GM11168 (cell line): ENCODE measurements around the gene RHBDD1.

Experiments
- in situ Hi-C: fragments of 300-500 bp; cut with MboI; formaldehyde crosslinking; loops from one replicate; pipeline ENCODE4 v1.12.0; 2022; ENCODE audit warnings: low sequenced_read_pairs; ENCODE audit not compliant: unreplicated experiment

The RHBDD1 gene

DNA sequence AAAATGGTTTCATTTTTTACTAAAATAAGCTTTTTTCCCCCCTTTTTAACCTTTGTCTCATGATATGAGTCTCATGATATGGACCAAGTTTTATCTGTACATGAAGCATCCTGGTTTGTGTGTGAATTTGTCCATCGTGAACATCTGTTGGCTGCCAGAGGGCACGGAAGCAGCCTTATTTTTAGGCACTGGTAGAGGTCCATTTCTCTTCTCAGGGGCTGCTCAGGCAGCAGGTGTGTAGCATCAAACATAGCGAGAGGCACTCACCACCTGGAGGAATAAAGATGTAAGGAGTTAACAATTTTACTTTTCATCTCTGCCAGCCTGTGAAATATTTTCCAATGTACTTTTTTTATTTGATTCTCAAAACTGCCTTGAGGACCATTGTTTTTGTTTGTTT, 134.5 kb downstream of the RHBDD1 start:
- in situ Hi-C loops, result loop anchor here (10.0 kb wide), 1 partner anchor 136 kb away; the partner anchor contains the start of gene RHBDD1

GRCh38 chr2:226971084-226971483, 135.2 kb downstream of the RHBDD1 start:
- in situ Hi-C loops, result loop anchor here (10.0 kb wide), 1 partner anchor 136 kb away; the partner anchor contains the start of gene RHBDD1

GRCh38 chr2:226971770-226972169, 135.9 kb downstream of the RHBDD1 start:
- in situ Hi-C loops, result loop anchor here (10.0 kb wide), 1 partner anchor 137 kb away; the partner anchor contains the start of gene RHBDD1

DNA sequence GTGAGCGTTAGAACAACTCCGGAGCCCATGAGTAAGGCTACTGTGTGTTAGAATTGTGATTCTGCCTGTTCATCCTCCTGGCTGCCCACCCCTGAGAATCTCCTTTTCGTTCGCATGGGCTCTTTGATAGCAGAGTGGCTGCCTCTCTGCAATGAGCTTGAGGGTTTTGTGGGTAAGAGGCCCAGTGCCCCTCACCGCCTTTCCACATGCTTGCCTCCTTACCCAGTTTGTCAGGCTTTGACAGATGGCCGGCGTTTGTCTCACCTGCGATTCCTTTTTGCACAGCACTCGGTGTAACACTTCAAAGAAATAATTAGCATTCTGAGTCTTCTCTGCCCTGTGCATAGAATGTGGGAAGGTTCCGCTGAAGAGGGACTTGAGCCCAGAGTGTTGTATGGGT, 138.0 kb downstream of the RHBDD1 start:
- in situ Hi-C loops, result loop anchor here (10.0 kb wide), 1 partner anchor 139 kb away; the partner anchor contains the start of gene RHBDD1

- in situ Hi-C loops, result loop anchor here (10.0 to 25.0 kb wide), 2 partner anchors 143 to 740 kb away; partner anchors contain the start of gene RHBDD1
Observed at GRCh38 chr2:226977775-226978190, 141.9 kb downstream of the RHBDD1 start.

DNA sequence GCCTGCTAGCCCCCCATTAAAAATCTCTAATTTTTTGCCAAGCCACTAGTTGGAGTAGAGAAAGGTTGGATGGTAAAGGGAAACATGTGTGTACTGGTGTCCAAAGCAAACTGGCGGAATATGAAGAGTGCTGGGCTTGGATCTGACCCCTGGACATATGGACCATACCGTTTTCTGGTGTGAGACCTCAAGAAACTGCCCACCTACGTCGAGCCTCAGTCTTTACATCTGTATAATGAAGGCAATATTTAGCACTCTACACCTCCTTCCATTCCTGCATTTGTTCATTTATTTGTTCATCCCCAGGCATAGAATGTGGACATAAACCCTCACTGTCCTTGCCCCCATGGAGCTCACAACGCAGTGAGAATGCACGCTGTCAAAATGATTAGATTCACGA, 142.4 kb downstream of the RHBDD1 start:
- in situ Hi-C loops, result loop anchor here (10.0 to 25.0 kb wide), 2 partner anchors 143 to 741 kb away; partner anchors contain the start of gene RHBDD1

GRCh38 chr2:226979004-226979403, 143.2 kb downstream of the RHBDD1 start:
- in situ Hi-C loops, result loop anchor here (10.0 to 25.0 kb wide), 2 partner anchors 144 to 742 kb away; partner anchors contain the start of gene RHBDD1

GRCh38 chr2:226981791-226982326, 146.0 kb downstream of the RHBDD1 start:
- in situ Hi-C loops, result loop anchor here (10.0 to 25.0 kb wide), 2 partner anchors 167 to 745 kb away; no protein-coding TSS in a partner anchor

DNA sequence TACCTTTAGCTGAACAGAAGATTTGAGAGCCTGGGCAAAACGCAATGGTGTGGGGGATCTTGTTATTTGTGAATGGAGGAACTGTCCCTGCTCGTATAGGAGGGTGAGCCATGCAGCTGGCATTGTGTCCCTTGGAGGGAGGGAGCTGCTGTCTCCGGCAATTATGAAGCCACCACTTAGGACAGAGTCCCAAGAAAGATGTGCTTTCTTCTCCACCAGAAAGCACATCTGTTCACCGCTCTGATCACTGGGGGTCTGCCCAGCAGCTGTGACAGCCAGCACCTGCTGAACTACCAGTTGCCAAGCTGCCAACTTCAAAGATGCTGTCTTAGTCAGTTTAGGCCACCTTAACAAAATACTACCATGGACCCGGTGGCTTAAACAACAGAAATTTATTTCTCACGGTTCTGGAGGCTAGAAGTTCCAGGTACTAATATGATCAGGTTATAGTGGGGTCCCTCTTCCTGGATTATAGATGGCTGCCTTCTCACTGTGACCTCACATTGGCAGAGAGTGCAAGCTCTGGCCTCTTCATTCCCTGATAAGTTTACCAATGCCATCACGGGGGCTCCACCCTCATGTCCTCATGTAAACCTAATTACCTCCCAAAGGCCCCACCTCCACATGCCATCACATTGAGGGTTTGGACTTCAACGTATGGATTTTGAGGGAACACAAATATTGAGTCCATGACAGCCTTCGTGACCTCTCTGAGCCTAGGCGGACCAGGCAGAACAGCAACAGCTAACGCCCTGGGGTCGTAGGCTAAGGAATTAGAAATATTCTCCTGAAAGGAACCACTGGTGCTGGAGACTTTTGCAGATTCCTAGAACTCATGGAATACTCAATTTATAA, 148.3 kb downstream of the RHBDD1 start:
- in situ Hi-C loops, result loop anchor here (10.0 to 25.0 kb wide), 2 partner anchors 169 to 747 kb away; no protein-coding TSS in a partner anchor

- in situ Hi-C loops, result loop anchor here (10.0 to 25.0 kb wide), 2 partner anchors 170 to 748 kb away; no protein-coding TSS in a partner anchor
Observed at GRCh38 chr2:226984750-226985582, 149.1 kb downstream of the RHBDD1 start.

DNA sequence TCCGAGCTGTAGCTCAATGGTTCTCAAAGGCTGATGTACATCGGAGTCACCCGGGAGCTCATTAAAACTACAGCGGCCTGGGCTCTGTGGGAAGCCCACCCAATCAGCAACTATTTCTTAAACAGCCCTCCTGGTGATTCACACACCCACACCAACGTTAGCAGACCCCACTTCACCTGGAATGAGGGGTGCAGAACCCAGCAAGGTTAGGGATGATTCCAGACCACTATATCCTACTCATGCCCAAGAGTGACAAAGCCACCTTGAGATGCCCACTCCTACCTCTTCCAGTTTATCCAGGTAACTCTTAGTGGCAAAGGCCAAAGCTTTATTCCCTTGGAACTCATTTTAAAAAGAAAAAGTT, 149.7 kb downstream of the RHBDD1 start:
- in situ Hi-C loops, result loop anchor here (10.0 to 25.0 kb wide), 2 partner anchors 171 to 748 kb away; no protein-coding TSS in a partner anchor

GRCh38 chr2:226991663-226992062, 155.8 kb downstream of the RHBDD1 start:
- in situ Hi-C loops, result loop anchor here (25.0 kb wide), 1 partner anchor 754 kb away; no protein-coding TSS in a partner anchor

DNA sequence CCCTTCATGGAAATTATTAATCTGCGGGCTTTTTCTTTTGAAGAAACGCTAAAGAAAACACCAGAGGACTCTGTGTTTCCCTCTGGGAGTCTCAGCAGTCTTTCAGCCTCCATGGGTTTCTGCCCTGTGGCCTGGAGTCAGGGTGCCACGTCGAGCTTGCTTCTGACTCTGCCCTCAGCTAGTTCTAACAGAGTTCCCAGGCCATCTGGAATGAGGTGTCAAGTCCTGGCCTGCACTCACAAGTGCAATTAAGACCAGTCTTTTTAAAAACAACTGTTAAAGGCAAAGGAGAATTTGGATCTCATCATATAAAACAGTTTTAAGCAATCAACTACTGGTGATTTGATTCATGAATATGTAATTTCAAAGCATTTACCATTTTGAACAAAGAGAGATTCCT, 157.3 kb downstream of the RHBDD1 start:
- in situ Hi-C loops, result loop anchor here (25.0 kb wide), 1 partner anchor 756 kb away; no protein-coding TSS in a partner anchor

DNA sequence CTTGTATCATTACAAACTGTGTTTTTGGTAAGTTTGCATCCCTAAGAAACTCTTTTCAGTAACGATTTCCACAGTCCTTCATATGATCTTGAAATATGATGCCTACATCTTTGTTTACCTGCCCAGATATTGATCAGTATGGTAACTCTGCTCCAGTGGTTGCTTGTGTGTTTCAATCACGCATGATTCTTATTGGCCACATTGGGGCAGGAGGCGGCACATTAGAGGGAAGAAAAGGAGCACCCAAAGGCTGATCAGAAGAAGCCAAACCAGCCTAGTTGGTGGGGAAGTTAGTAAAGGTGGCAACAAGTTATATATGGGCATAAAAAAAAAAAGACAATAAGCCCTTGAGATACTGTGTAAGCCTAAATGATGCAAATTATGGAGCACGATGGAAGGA, 158.9 kb downstream of the RHBDD1 start:
- in situ Hi-C loops, result loop anchor here (25.0 kb wide), 1 partner anchor 757 kb away; no protein-coding TSS in a partner anchor

DNA sequence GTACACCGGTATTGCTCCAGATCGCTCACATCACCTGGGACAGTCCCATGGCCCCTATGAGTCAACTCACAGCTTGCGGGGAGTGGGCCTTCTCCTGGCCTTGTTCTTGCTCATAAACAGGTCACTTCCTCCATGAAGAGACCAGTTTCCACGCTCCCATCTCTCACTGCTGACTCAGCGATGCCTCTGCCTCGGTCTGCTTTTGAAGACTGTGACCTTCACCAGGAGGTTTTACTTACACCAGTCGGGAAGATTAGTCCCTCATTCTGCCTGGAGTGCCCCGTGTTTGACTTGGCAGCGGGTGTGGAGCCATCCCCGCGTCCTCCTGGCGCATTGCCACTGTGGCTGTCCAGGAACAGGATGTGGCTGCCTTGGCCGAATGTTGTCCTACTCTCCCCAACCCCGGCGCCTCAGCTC, 159.8 kb downstream of the RHBDD1 start:
- in situ Hi-C loops, result loop anchor here (25.0 kb wide), 1 partner anchor 758 kb away; no protein-coding TSS in a partner anchor

GRCh38 chr2:226999661-227000060, 163.8 kb downstream of the RHBDD1 start:
- in situ Hi-C loops, result loop anchor here (25.0 kb wide), 1 partner anchor 762 kb away; no protein-coding TSS in a partner anchor

DNA sequence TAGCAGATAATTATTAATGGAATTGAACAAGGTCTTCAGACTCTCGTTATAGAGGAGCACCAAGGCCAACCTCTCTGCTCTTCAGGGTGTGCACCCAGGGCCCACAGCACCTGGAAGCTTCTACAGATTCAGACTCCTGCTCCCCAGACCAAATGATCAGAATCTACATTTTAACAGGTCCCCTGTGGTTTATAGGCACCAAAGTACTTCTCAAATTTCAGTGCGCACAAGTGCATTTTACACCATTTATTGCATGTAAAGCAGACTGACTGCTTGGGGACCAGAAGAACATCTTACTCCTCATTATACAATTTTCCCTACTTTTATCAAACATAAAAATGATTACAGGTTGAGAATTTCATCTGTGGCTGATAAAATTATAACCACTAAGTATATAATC, 164.3 kb downstream of the RHBDD1 start:
- in situ Hi-C loops, result no loop called here

- in situ Hi-C loops, result no loop called here
Observed at GRCh38 chr2:227004482-227004881, 168.6 kb downstream of the RHBDD1 start.

DNA sequence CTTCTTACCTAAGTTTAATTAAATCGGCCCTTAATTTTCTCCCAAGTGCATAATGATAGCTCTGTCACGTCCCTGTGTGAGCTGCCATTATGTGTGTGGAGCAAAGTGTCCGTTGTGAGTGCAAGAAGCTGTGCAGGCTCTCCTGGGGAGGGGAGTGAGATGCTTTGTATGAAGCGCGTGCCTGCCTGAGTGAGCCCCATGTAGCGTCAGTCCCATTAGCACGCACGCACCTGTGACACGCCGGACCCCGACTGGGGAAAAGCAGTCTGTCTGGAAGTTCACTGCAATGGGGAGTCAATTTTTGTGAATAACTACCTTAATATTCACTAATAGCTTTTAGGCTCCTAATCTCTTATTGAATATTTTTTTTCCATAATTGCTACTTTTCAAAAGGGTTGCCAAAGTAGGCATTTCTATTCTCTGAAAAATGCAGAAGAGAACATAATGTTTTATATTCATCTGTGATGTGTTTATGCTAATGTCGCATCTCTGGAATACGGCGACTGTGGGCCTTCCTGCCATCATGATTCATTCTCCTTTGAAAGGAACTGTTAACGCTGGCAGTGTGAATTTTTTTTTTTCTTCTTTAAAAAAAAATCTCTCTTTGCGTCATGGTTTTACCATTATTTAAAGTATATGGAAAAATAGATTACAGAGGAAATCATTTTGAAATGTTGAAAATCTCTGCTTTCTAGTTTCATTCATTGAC, 170.5 kb downstream of the RHBDD1 start:
- in situ Hi-C loops, result no loop called here
